Neural cell (in vitro differentiated cells): Measurements from ENCODE around the gene ADD3. TPM values are rescaled to one million over a fixed set of nuclear protein-coding genes. Genes with fewer than 3 reads are reported as not detected.

Source experiments
- H2AFZ ChIP-seq: fragments of 200-600, 300-800 bp; sonication (generic), shearing (Covaris generic); 2 replicates; pipeline ENCODE4 v1.6.0; 2014; ENCODE audit warnings: low read depth, mild to moderate bottlenecking, antibody characterized with exemption, low read length, moderate library complexity
- H3F3A ChIP-seq: fragments of 200-600 bp; shearing (Covaris generic); 2 replicates; pipeline ENCODE4 v1.6.1; 2016; ENCODE audit warnings: mild to moderate bottlenecking, moderate library complexity, mixed read lengths, antibody characterized with exemption, low read length; ENCODE audit not compliant: insufficient read depth, poor library complexity, severe bottlenecking
- H3K27ac ChIP-seq: fragments of 200-600, 300-800 bp; sonication (generic), shearing (Covaris generic); 2 replicates; pipeline ENCODE4 v1.5.1; 2014; ENCODE audit warnings: mild to moderate bottlenecking, low read length, moderate library complexity
- H3K27me3 ChIP-seq: fragments of 300-800, 200-600 bp; sonication (generic), shearing (Covaris generic); 2 replicates; pipeline ENCODE4 v1.6.0; 2014; ENCODE audit warnings: mild to moderate bottlenecking, low read depth, low read length, moderate library complexity; ENCODE audit not compliant: insufficient read depth
- H3K36me3 ChIP-seq: fragments of 300-800, 200-600 bp; sonication (generic), shearing (Covaris generic); 2 replicates; pipeline ENCODE4 v1.5.1; 2014; ENCODE audit warnings: mild to moderate bottlenecking, antibody characterized with exemption, low read length, moderate library complexity; ENCODE audit not compliant: insufficient read depth
- H3K4me2 ChIP-seq: fragments of 300-800, 200-600 bp; sonication (generic), shearing (Covaris generic); 2 replicates; pipeline ENCODE4 v1.6.0; 2014; ENCODE audit warnings: mild to moderate bottlenecking, low read length
- H3K4me3 ChIP-seq: fragments of 300-800, 200-600 bp; sonication (generic), shearing (Covaris generic); 2 replicates; pipeline ENCODE4 v1.5.1; 2014; ENCODE audit warnings: mild to moderate bottlenecking, low read length, moderate library complexity
- H3K79me2 ChIP-seq: fragments of 200-600 bp; shearing (Covaris generic); replicated peaks from 2 replicates; pipeline ENCODE4 v1.6.0; 2014; ENCODE audit warnings: mild to moderate bottlenecking, low read length, moderate library complexity; ENCODE audit not compliant: insufficient read depth
- H3K9ac ChIP-seq: fragments of 300-800, 200-600 bp; sonication (generic), shearing (Covaris generic); 2 replicates; pipeline ENCODE4 v1.6.1; 2016; ENCODE audit warnings: mild to moderate bottlenecking, low read length, mixed read lengths
- H3K9me2 ChIP-seq: fragments of 200-600 bp; shearing (Covaris generic); 2 replicates; pipeline ENCODE4 v1.6.1; 2016; ENCODE audit warnings: mild to moderate bottlenecking, low read length, mixed read lengths; ENCODE audit not compliant: insufficient read depth
- H3K9me3 ChIP-seq: fragments of 200-600, 300-800 bp; sonication (generic), shearing (Covaris generic); 2 replicates; pipeline ENCODE4 v1.6.1; 2016; ENCODE audit warnings: mild to moderate bottlenecking, mixed run types, low read length, moderate library complexity, mixed read lengths
- H4K20me1 ChIP-seq: fragments of 200-600 bp; shearing (Covaris generic); 2 replicates; pipeline ENCODE4 v1.6.1; 2016; ENCODE audit warnings: mild to moderate bottlenecking, mixed run types; ENCODE audit not compliant: insufficient read depth
- CTCF ChIP-seq: fragments of 450-650 bp; IDR thresholded peaks from 2 replicates; pipeline ENCODE4 v1.5.1; 2014; ENCODE audit warnings: antibody characterized with exemption, mild to moderate bottlenecking, moderate library complexity; ENCODE audit not compliant: poor library complexity, severe bottlenecking
- EP300 ChIP-seq: fragments of 450-650 bp; conservative IDR thresholded peaks from 2 replicates; pipeline ENCODE4 v1.6.1; 2014; ENCODE audit warnings: antibody characterized with exemption, mild to moderate bottlenecking, moderate library complexity; ENCODE audit not compliant: poor library complexity, severe bottlenecking
- EZH2 ChIP-seq: fragments of 200-600, 300-800 bp; shearing (Covaris generic), sonication (generic); IDR thresholded peaks from 2 replicates; pipeline ENCODE4 v1.6.1; 2014; ENCODE audit warnings: antibody characterized with exemption, low read length, borderline replicate concordance, mild to moderate bottlenecking; ENCODE audit not compliant: insufficient read depth, poor library complexity, severe bottlenecking
- MXI1 ChIP-seq: fragments of 450-650 bp; conservative IDR thresholded peaks from 2 replicates; pipeline ENCODE4 v1.6.1; 2014; ENCODE audit warnings: antibody characterized with exemption, mild to moderate bottlenecking; ENCODE audit not compliant: poor library complexity, severe bottlenecking
- POLR2AphosphoS5 ChIP-seq: IDR thresholded peaks from 2 replicates; pipeline ENCODE4 v1.6.1; 2012
- REST ChIP-seq: IDR thresholded peaks from 2 replicates; pipeline ENCODE4 v1.6.1; 2012; ENCODE audit warnings: borderline replicate concordance
- SMC3 ChIP-seq: fragments of 450-650 bp; conservative IDR thresholded peaks from 2 replicates; pipeline ENCODE4 v1.6.1; 2014; ENCODE audit warnings: antibody characterized with exemption, mild to moderate bottlenecking, moderate library complexity; ENCODE audit not compliant: poor library complexity
- TAF1 ChIP-seq: IDR thresholded peaks from 2 replicates; pipeline ENCODE4 v1.6.1; 2012; ENCODE audit warnings: low read depth
- polyA plus RNA-seq: library from polyadenylated mRNA; depleted of rRNA; stranded (reverse); fragments of >200 nt; gene quantifications from 2 replicates; pipeline ENCODE4 v1.2.3, GENCODE V29; 2014

ADD3 gene
- polyA plus RNA-seq, 1 donor from 2014 or later = 40.6 TPM

- Histone ChIP-seq H3F3A (no peaks in the 10 kb centered on the region), H3K4me3 (no peak overlapping the region), H3K79me2 (no peaks in the 10 kb centered on the region), H3K27ac (no peak overlapping the region), H3K9ac (no peak overlapping the region), H2AFZ (no peak overlapping the region), H3K9me3 (no peaks in the 10 kb centered on the region), H4K20me1 (no peaks in the 10 kb centered on the region), H3K27me3 (no peaks in the 10 kb centered on the region), H3K36me3 (no peaks in the 10 kb centered on the region), H3K9me2 (no peaks in the 10 kb centered on the region), H3K4me2 (no peak overlapping the region)
- TF ChIP-seq POLR2AphosphoS5 = no peak
- no peak for TF ChIP-seq SMC3
- no peak for TF ChIP-seq REST
- TF ChIP-seq EZH2 = no peak
Observed at GRCh38 chr10:110141871-110142635, 134.3 kb downstream of the ADD3 start.

- Histone ChIP-seq H3K27ac (no peak overlapping the region), H3K9me3 (no peaks in the 10 kb centered on the region), H3K27me3 (no peaks in the 10 kb centered on the region), H3K36me3 (no peaks in the 10 kb centered on the region), H3K9me2 (no peaks in the 10 kb centered on the region), H3K9ac (no peak overlapping the region), H3K4me2 (no peak overlapping the region), H3F3A (no peaks in the 10 kb centered on the region), H3K4me3 (no peak overlapping the region), H3K79me2 (no peaks in the 10 kb centered on the region), H2AFZ (no peak overlapping the region), H4K20me1 (no peaks in the 10 kb centered on the region)
- TF ChIP-seq EZH2 (no peak), EP300 (no peak), CTCF (no peak), MXI1 (no peak), TAF1 (no peak), REST (no peak), SMC3 (no peak)
Observed at GRCh38 chr10:110142965-110143364, 135.2 kb downstream of the ADD3 start.
